Dedifferentiated amniotic fluid mesenchymal stem cell (primary cell): Measurements from ENCODE around the gene MAPT.

Source experiments
- DNase-seq: peaks from one replicate; pipeline ENCODE4 v3.0.0-alpha.2; 2016; ENCODE audit errors: extremely low spot score

MAPT gene

GRCh38 chr17:45973099-45973780 lies 78.9 kb downstream of the MAPT start:
- no peak for DNase-seq

GRCh38 chr17:45973946-45974859 lies 79.8 kb downstream of the MAPT start:
- DNase-seq, result no peak

- DNase-seq, result no peak
Measured at GRCh38 chr17:45974916-45975630, 80.7 kb downstream of the MAPT start.

GRCh38 chr17:45975640-45976295 lies 81.4 kb downstream of the MAPT start:
- DNase-seq, result no peak

- DNase-seq, result no peak
Measured at GRCh38 chr17:45976391-45976754, 82.0 kb downstream of the MAPT start.

GRCh38 chr17:45976755-45977505 lies 82.6 kb downstream of the MAPT start:
- no peak for DNase-seq

- DNase-seq, result no peak
Measured at GRCh38 chr17:45977506-45977824, 83.1 kb downstream of the MAPT start.

- no peak for DNase-seq
Measured at GRCh38 chr17:45977976-45978626, 83.7 kb downstream of the MAPT start.

GRCh38 chr17:45979137-45979536 lies 84.8 kb downstream of the MAPT start:
- DNase-seq, result no peak

- DNase-seq, result no peak
Measured at GRCh38 chr17:45980855-45981254, 86.5 kb downstream of the MAPT start.

- DNase-seq, result no peak
Measured at GRCh38 chr17:45981306-45981705, 87.0 kb downstream of the MAPT start.

GRCh38 chr17:45982791-45983613 lies 88.6 kb downstream of the MAPT start:
- DNase-seq, result no peak

GRCh38 chr17:45983614-45984310 lies 89.4 kb downstream of the MAPT start:
- no peak for DNase-seq

- no peak for DNase-seq
Measured at GRCh38 chr17:45984368-45984767, 90.0 kb downstream of the MAPT start.

GRCh38 chr17:45985447-45985846 lies 91.1 kb downstream of the MAPT start:
- DNase-seq, result no peak

- no peak for DNase-seq
Measured at GRCh38 chr17:45986056-45986455, 91.7 kb downstream of the MAPT start.

GRCh38 chr17:45987706-45988105 lies 93.4 kb downstream of the MAPT start:
- DNase-seq, result no peak

- no peak for DNase-seq
Measured at GRCh38 chr17:45989759-45990158, 95.4 kb downstream of the MAPT start.

GRCh38 chr17:45990886-45991285 lies 96.5 kb downstream of the MAPT start:
- no peak for DNase-seq
